ENCODE results near the gene GPR107. TPM values are rescaled to one million over a fixed set of nuclear protein-coding genes. Genes with fewer than 3 reads are reported as not detected.

The GPR107 gene
- total RNA-seq, 1 donor = 30.9 TPM

DNA sequence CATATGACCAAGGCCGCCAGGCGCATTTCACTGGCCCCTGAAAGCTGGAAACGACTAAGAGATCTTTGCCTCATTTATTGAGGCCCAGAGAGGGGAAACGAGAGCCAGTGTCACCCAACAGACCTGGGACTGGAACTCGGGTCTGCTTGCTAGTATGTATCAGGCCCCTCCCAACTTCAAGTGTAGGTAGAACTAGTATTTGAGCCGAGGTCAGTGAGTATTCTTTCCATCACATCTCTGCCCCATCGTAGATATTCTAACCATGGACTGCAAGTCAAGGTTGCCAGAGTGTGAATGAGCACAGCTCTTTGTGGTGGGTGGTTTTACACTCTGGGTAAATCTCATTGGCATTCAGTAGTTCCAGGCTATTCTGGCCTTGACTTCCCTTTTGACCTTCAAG lies 42.2 kb downstream of the GPR107 start:
- DNase-seq (ENCODE audit: low read depth) = no peak
- no peak overlapping the region for H3K4me3 ChIP-seq (ENCODE audit: low read depth, low read length)
- TF ChIP-seq, protein P1, sequence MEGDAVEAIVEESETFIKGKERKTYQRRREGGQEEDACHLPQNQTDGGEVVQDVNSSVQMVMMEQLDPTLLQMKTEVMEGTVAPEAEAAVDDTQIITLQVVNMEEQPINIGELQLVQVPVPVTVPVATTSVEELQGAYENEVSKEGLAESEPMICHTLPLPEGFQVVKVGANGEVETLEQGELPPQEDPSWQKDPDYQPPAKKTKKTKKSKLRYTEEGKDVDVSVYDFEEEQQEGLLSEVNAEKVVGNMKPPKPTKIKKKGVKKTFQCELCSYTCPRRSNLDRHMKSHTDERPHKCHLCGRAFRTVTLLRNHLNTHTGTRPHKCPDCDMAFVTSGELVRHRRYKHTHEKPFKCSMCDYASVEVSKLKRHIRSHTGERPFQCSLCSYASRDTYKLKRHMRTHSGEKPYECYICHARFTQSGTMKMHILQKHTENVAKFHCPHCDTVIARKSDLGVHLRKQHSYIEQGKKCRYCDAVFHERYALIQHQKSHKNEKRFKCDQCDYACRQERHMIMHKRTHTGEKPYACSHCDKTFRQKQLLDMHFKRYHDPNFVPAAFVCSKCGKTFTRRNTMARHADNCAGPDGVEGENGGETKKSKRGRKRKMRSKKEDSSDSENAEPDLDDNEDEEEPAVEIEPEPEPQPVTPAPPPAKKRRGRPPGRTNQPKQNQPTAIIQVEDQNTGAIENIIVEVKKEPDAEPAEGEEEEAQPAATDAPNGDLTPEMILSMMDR (IDR thresholded peaks at IDR 0.05; ENCODE audit: insufficient read depth, low read length) = no peak

DNA sequence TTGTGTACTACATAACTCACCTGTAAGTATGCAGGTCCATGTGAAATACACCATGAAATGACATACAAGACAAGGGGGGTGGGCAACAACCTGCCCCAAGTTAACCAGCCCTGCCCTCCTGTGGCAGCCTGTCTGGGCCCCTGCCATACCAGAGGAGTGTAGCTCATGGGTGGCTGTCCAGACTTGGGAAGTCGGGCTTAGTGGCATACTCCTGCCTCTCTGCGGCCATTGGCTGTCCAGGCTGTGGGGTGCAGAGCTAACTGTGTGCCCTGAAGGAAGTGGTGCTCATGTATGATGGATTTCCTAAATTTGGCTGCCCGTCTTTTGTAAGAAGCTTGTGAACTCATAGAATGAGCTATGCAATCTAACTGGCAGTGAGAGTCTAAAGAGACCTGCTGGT lies 47.0 kb downstream of the GPR107 start:
- H3K4me3 ChIP-seq (ENCODE audit: low read depth, low read length) = no peak overlapping the region
- TF ChIP-seq, protein P1 (IDR thresholded peaks at IDR 0.05; ENCODE audit: insufficient read depth, low read length) = no peak
- no peak for DNase-seq (ENCODE audit: low read depth)

DNA sequence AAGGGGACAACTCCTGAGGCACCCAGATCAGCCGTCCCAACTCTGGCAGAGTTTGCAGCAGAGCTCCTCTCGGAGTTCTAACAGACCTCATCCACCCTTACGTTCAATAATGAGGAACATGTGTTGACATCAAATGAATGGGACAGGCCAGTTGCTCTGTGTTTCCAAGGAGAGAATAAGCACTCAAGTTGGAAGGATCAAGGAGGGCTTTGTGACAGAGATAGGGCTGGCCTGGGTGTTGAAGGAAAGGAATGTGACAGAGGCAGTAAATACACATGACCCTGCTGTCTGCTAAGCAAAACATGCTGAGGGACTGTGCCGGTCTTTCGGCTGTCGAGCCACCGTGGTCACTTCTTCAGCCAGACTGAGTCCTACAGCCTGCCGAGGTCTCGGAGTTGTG lies 48.2 kb downstream of the GPR107 start:
- no peak overlapping the region for H3K4me3 ChIP-seq (ENCODE audit: low read depth, low read length)
- TF ChIP-seq, protein P1 (IDR thresholded peaks at IDR 0.05; ENCODE audit: insufficient read depth, low read length) = no peak
- no peak for DNase-seq (ENCODE audit: low read depth)

DNA sequence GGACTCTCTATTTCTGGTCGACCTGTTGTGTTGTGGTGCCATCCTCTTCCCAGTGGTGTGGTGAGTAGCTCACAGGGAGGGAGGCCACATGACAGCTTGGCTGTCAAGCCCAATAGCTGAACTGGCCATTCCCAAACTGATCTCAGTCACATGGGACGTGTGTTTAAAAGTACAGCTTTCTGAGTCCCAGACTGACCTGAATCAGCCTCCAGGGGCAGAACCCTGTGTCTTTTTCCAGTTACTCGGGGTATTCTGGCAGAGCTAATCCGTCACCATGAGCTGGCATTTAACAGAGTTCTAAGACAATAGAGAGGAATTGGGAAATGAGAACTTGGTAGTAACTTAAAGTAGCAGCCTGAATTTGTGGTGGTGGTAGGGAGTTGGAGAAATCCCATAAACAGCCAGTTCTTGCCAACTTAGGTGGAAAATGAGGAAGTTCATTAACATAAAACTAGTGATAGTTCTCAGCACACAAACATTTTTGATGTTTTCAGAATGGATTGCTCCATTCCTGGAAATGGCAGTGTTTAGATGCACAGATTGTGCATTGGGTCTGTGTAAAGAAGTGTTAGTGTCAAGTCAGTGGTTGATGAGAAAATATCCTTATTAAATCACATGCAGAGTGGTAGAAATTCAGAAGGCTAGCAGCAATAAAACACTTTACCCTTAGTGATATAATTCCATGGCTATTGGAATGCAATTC lies 50.9 kb downstream of the GPR107 start:
- TF ChIP-seq, protein P1 (IDR thresholded peaks at IDR 0.05; ENCODE audit: insufficient read depth, low read length) = no peak
- no peak overlapping the region for H3K4me3 ChIP-seq (ENCODE audit: low read depth, low read length)
- DNase-seq (ENCODE audit: low read depth) = peak; percentile 27

DNA sequence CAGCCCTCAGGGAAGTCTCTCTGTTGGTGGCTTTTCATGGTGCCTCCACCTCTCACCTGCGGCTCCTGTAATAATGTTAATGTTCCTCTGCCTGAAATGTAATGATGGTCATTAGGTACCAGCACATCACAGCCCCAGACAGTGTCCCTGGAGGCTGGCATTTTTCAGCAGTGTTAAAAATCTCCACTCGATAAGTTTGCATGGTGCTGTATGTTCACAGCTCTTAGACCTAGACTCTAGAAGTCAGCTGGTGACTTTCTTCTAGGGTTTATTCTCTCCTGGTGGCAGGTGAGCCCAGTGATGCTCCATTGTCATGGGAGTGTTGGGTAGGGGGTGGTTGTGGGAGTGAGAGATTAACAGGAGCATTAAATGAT lies 53.1 kb downstream of the GPR107 start:
- H3K4me3 ChIP-seq (ENCODE audit: low read depth, low read length) = no peak overlapping the region
- no peak for DNase-seq (ENCODE audit: low read depth)
- TF ChIP-seq, protein P1 (IDR thresholded peaks at IDR 0.05; ENCODE audit: insufficient read depth, low read length) = no peak

DNA sequence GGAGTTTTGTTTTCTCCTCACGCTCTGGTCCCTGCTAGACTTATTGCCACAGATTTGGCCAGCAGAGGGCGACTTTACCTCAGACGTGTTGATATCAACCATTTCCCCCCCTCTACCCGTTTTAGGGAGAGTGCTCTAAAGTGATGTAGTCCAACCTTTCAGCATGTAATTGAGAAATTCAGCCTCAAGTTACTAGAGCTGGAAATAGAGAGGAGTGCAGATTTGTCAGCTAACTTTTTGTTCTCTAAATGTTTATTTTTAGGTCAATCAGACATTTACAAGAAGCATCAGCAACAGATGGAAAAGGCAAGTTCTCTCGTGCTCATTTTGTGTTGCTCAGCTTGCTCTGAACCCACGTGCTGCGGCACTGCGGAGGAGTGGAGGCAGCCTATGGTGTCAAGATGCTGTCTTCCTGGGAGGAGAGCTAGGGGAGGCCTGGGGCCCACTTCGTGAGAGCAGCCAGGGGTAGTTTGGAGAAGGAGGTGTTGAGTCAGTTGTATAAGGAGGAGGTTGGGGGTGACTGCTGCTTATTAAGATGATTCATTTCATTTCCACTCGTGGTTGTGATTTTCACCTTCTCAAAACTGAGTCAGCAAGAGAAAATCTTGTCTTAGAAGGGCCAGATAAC lies 53.6 kb downstream of the GPR107 start:
- peak; percentile 92 for DNase-seq (ENCODE audit: low read depth)
- TF ChIP-seq, protein P1 (IDR thresholded peaks at IDR 0.05; ENCODE audit: insufficient read depth, low read length) = peak; percentile 84

More for the DNA sequence above, 53.6 kb downstream of the GPR107 start:
- no peak overlapping the region for H3K4me3 ChIP-seq (ENCODE audit: low read depth, low read length)
